Left cardiac atrium (tissue), 4 donors: ENCODE results near the gene ATL3. TPM values are rescaled to one million over a fixed set of nuclear protein-coding genes. Genes with fewer than 3 reads are reported as not detected.
A peak's percentile ranks its signal among the peaks of the same experiment; 100 is the strongest.

Experiments
- ATAC-seq, 2 donors: fragments of 200-7000 bp; cut with Tn5 transposase; one replicate each; pipeline ENCODE4 v1.9.1; 2020; ENCODE audit warnings: mild to moderate bottlenecking in 2 of 2, moderate library complexity in 2 of 2
- DNase-seq: peaks from one replicate; pipeline ENCODE4 v3.0.0-alpha.2; 2020
- intact Hi-C, 2 donors: fragments of 100-400 bp; cut with DNase I; formaldehyde crosslinking; loops; one replicate each; pipeline versions ENCODE4 v1.14.1 to v1.15.1; 2022 to 2023
- total RNA-seq, 2 donors: library from RNA; stranded (reverse); fragmentation: NEBNext Ultra II Directional; extraction: Animal tissue kit (Norgen Biotek cat#: 25700); gene quantifications; one replicate each; pipeline ENCODE4 v1.2.1, GENCODE V29; 2021
- donor health status: DM: no; HTN: yes; CAD: no.
- donor health status: DM: no; HTN: yes; CAD: no; lungs with severe emphysema.
- donor health status: DM: yes; HTN: yes; CAD: no.
- donor health status: Dilated cardiomyopathy.

Gene ATL3
- total RNA-seq, 2 donors from 2014 or later, result 31.4 to 36.2 TPM

DNA sequence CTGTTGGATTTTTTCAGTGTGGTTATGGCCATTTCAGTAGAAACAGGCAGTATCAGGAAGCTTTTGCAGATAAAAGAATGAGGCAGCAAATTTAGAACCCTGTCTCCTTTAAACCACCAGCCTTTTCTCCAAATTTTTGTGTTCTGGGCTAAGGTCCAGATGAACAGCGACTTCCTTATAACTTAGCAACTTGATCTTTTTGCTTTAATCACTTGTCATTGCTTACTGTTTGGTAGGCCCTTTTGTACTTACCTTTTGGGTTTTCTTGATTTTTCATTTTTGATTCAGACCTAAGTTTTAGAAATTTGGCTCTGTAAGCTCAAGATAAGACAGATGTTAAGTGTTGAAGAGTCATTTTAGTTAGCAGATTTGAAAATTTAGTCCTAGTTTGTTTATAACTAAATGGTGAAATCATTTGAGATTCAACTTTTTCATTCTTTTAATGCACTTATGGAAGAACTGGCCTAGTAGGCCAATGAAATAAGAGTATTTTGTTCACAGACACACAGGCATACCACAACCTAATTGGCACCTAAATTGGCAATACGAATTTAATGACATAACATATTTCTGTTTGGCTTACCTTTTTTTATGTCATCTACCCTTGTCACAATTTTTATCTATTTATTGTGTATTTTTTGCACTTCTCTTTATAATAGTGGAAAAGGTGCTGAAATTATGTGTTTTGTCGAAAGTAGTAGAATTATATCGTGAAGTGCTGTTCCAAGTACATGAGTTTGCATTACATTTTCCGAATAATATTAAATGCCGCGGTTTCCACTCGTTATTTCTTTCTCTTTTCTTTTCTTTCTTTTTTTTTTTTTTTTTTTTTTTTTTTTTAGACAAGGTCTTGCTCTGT is 12.2 kb upstream of the ATL3 start:
- DNase-seq, result no peak
- ATAC-seq, result no peak
- intact Hi-C loops, result loop anchor here in 1 of 2 donors (10.0 kb wide), 1 partner anchor 51 kb away; no protein-coding TSS in a partner anchor

GRCh38 chr11:63682066-63683021 is 11.2 kb upstream of the ATL3 start:
- peak in 1 of 2 donors; percentile 32 for ATAC-seq

GRCh38 chr11:63681321-63682065 is 10.3 kb upstream of the ATL3 start, which contains the start of gene RTN3:
Gene RTN3, plus strand, starts transcription at chr11:63681500. Its CDS starts 137 bp downstream, at chr11:63681637.
- intact Hi-C loops, result loop anchor here in 1 of 2 donors (10.0 kb wide), 1 partner anchor 53 kb away; no protein-coding TSS in a partner anchor
- ATAC-seq, result peak; percentile 96
- peak; percentile 98 for DNase-seq

More at GRCh38 chr11:63682066-63683021, 11.2 kb upstream of the ATL3 start:
- peak; percentile 45 for DNase-seq
- intact Hi-C loops, result loop anchor here in 1 of 2 donors (10.0 kb wide), 1 partner anchor 52 kb away; no protein-coding TSS in a partner anchor

- ATAC-seq (peak in 1 of 2 donors; percentile 19), DNase-seq (no peak)
- intact Hi-C loops, result loop anchor here in 1 of 2 donors (10.0 kb wide), 1 partner anchor 54 kb away; no protein-coding TSS in a partner anchor
Measured at GRCh38 chr11:63680834-63681320, 9.7 kb upstream of the ATL3 start.

- intact Hi-C loops, result loop anchor here in 1 of 2 donors (10.0 kb wide), 1 partner anchor 61 kb away; no protein-coding TSS in a partner anchor
- no peak for DNase-seq
- ATAC-seq, result no peak
Measured at GRCh38 chr11:63673579-63673978, 2.4 kb upstream of the ATL3 start.

DNA sequence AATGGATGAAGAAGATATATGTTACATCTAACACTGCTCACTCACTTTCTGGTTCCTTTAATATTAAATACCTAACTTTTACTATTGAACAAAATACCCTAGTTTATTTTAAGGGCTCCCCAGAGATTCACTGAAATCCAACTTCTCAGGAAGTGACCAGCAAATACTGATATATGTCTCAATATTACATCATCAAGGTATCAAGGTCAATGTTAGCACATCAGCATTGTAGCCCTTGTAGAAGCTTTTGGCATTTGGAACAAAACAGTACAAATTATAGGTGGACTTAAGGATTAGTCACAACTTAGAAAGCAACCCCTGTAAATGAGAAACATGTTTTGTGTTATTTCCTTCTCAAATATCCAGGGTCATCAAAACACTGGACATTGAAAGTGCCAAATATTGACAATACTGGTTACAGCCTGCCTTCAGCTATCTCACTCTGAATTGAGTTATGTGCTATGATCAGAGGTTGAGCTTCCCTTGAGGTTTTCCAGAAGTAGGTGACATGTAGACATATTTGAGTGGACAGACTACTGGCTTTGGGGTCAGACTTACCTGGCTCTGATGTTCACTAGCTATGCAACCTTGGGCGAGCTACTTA is 1.9 kb upstream of the ATL3 start:
- intact Hi-C loops, result loop anchor here in 1 of 2 donors (10.0 kb wide), 1 partner anchor 62 kb away; no protein-coding TSS in a partner anchor
- no peak for ATAC-seq

DNA sequence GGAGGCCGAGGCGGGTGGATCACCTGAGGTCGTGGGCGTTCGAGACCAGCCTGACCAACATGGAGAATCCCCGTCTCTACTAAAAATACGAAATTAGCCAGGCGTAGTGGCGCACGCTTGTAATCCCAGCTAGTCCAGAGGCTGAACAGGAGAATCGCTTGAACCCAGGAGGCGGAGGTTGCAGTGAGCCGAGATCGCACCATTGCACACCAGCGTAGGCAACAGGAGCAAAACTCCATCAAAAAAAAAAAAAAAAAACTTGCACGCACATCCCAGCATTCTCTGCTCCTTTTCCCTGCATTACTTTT is 934 bp upstream of the ATL3 start:
- no peak for ATAC-seq
- intact Hi-C loops, result loop anchor here in 1 of 2 donors (10.0 kb wide), 1 partner anchor 63 kb away; no protein-coding TSS in a partner anchor
- DNase-seq, result no peak

More for the DNA sequence above, 1.9 kb upstream of the ATL3 start:
- DNase-seq, result no peak

- intact Hi-C loops, result loop anchor here in 1 of 2 donors (10.0 kb wide), 1 partner anchor 64 kb away; no protein-coding TSS in a partner anchor
Measured at GRCh38 chr11:63670433-63671321, 499 bp downstream of the ATL3 start.

GRCh38 chr11:63670096-63670432 is 1.1 kb downstream of the ATL3 start:
- no peak for ATAC-seq
- DNase-seq, result no peak
- intact Hi-C loops, result loop anchor here in 1 of 2 donors (10.0 kb wide), 1 partner anchor 65 kb away; no protein-coding TSS in a partner anchor

More at GRCh38 chr11:63670433-63671321, 499 bp downstream of the ATL3 start:
- ATAC-seq (peak; percentile 74 to 77), DNase-seq (peak; percentile 58)

DNA sequence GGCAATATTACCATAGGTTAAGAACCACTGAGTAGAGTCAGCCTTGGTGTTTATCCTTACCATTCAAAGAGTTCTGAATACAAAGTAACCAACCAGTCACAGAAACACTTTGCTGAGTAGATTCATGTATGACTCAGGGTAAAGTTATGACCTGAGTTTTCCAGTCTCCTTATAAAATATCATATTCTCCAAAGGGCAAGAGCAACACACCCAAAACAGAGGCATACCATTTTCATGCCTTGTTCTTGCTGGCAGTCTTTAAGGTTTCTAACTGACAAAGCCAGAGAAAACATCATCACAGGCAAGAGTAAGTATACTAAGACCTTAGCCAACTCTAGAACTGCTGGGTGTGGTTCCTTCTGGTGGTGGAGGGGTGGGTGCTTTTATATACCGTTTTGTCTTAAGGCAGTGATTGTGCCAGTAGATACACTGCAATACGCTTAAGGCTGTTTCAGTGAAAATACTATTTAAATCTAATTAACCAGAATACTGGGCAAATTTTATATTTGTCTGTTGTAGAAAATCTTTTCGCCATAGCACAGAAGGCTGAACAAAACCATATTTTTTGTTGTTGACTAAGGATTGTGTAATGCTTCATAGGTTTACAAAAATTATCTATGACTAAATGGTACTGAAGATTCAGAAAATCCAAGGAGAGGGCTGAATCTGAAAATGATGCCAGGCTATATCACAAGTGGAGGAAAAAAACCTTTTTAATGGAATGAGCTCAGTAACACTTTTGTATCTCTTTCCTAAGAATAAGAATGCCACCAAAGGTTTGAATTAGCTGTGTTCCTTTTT is 3.0 kb downstream of the ATL3 start:
- DNase-seq (no peak), ATAC-seq (peak in 1 of 2 donors; percentile 7)
- intact Hi-C loops, result no loop called here

DNA sequence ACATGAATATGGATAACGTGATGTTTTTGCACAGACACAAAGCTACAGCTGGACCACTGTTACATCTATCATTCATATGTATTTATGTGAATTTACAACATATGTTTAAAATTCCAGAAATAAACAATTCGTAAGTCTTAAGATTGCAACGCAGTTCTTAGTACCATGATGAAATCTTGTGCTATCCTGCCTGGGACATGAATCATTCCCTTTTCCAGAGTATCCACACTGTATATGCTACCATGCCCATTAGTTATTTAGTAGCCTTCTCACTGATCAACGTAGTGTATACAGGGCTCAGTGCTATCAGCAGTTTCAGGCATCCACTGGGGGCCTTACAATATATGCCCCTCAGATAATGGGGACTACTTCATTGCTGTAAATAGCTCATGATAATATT is 4.3 kb downstream of the ATL3 start:
- ATAC-seq (no peak), DNase-seq (no peak)
- intact Hi-C loops, result no loop called here

DNA sequence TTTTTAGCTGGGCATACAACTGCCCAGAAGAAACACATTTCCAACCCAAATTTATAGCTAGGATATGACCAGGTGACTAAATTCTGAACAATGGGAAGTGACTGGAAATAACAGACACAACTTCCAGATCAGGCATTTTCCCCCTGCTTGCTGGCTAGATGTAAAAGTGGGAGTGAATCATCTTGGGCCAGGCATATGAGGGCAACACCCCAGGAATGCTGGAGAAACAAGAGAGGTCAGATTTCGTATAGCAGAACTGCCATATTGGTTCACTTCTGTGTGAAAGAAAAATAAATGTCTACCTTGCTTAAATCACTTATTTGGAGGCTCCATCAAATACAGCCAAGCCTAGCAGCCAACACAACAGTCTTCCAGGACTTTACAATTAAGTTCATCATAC is 7.4 kb downstream of the ATL3 start:
- no peak for ATAC-seq
- intact Hi-C loops, result no loop called here

GRCh38 chr11:63660972-63661371 is 10.2 kb downstream of the ATL3 start:
- intact Hi-C loops, result no loop called here
- no peak for DNase-seq
- no peak for ATAC-seq

More for the DNA sequence above, 7.4 kb downstream of the ATL3 start:
- no peak for DNase-seq

GRCh38 chr11:63652671-63653070 is 18.5 kb downstream of the ATL3 start:
- no peak for DNase-seq
- ATAC-seq, result no peak
- intact Hi-C loops, result no loop called here

GRCh38 chr11:63643205-63643604 is 28.0 kb downstream of the ATL3 start:
- DNase-seq (no peak), ATAC-seq (no peak)
- intact Hi-C loops, result no loop called here

DNA sequence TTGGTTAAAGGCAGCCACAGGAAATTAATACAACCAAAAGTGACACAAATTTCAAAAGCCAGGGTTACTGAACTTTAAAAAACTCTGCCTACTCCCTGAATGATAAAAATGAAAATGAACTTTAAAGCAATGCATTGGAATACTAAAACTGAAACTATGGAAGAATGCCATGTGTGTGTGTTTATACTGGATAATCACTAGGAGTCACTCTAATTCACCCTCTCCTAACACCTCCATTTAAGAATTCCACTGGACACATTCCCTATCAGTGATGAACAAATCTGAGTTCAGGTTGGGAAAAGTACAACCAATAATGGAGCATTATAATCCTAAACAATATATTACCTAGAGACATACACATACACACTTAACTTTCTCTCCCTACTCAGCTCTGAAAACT is 29.4 kb downstream of the ATL3 start:
- ATAC-seq, result no peak
- intact Hi-C loops, result no loop called here
- no peak for DNase-seq
